Measurements from ENCODE around the gene HSF2. TPM values are rescaled to one million over a fixed set of nuclear protein-coding genes. Genes with fewer than 3 reads are reported as not detected.

Gene HSF2
- total RNA-seq, 1 experiment from 2014 or later, result 19.8 TPM

DNA sequence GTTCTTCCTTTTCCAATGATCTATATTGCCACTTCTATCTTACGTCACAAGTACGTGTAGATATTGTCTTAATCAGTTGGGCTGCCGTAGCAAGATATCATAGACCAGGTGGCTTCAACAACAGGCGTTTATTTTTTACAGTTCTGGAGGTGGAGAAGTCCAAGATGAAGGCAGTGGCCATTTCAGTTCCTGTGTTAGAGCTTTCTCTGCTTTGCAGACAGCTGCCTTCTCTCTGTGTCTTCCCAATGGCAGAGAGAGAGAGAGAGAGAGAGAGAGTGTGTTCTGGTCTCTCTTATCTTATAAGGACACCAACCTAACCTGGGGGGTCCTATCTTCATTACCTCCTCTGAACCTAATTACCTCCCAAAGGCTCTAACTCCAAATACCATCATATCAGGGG, 8.3 kb downstream of the HSF2 start:
- RAD21 ChIA-PET (ENCODE audit: low non-redundant PET in 1 of 2, low total read pairs in 2 of 2, uncharacterized antibody in 2 of 2, unreplicated experiment in 2 of 2), result no interaction called here

More for the DNA sequence above, 8.3 kb downstream of the HSF2 start:
- H3K4me3 ChIP-seq (replicated peaks in 1 of 2; ENCODE audit: low read depth in 1 of 2, low read length in 2 of 2), result no peak overlapping the region
- ChIA-PET POLR2A (no interaction called here), CTCF (no interaction called here)
- BruUV-seq (replicated peaks), result no TSS peak
- no peaks in the 10 kb centered on the region for H3K27me3 ChIP-seq (ENCODE audit: insufficient read depth, low read length)
- 0 out of 2 replicates have a peak, but pooled peaks cover 3% of the 10 kb centered on the region for H4K20me1 ChIP-seq (ENCODE audit: insufficient read depth)
- no peak overlapping the region for H3K9ac ChIP-seq (ENCODE audit: low read length)
- TF ChIP-seq YY1 (IDR thresholded peaks at IDR 0.05; ENCODE audit: extremely low read depth, insufficient replicate concordance, low read depth, low read length), result no peak
- TF ChIP-seq EZH2 (IDR thresholded peaks at IDR 0.05), result no peak
- TF ChIP-seq EGR1 (IDR thresholded peaks at IDR 0.05; ENCODE audit: low read depth), result no peak
- TF ChIP-seq, protein P1, sequence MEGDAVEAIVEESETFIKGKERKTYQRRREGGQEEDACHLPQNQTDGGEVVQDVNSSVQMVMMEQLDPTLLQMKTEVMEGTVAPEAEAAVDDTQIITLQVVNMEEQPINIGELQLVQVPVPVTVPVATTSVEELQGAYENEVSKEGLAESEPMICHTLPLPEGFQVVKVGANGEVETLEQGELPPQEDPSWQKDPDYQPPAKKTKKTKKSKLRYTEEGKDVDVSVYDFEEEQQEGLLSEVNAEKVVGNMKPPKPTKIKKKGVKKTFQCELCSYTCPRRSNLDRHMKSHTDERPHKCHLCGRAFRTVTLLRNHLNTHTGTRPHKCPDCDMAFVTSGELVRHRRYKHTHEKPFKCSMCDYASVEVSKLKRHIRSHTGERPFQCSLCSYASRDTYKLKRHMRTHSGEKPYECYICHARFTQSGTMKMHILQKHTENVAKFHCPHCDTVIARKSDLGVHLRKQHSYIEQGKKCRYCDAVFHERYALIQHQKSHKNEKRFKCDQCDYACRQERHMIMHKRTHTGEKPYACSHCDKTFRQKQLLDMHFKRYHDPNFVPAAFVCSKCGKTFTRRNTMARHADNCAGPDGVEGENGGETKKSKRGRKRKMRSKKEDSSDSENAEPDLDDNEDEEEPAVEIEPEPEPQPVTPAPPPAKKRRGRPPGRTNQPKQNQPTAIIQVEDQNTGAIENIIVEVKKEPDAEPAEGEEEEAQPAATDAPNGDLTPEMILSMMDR (IDR thresholded peaks at IDR 0.05 in 2 of 3, conservative IDR thresholded peaks at IDR 0.05 in 1 of 3; ENCODE audit: borderline replicate concordance in 1 of 3, insufficient read depth in 1 of 3, low read depth in 2 of 3, low read length in 2 of 3), result no peak
- TF ChIP-seq SP1 (IDR thresholded peaks at IDR 0.05; ENCODE audit: low read depth), result no peak
- TF ChIP-seq, protein P2, sequence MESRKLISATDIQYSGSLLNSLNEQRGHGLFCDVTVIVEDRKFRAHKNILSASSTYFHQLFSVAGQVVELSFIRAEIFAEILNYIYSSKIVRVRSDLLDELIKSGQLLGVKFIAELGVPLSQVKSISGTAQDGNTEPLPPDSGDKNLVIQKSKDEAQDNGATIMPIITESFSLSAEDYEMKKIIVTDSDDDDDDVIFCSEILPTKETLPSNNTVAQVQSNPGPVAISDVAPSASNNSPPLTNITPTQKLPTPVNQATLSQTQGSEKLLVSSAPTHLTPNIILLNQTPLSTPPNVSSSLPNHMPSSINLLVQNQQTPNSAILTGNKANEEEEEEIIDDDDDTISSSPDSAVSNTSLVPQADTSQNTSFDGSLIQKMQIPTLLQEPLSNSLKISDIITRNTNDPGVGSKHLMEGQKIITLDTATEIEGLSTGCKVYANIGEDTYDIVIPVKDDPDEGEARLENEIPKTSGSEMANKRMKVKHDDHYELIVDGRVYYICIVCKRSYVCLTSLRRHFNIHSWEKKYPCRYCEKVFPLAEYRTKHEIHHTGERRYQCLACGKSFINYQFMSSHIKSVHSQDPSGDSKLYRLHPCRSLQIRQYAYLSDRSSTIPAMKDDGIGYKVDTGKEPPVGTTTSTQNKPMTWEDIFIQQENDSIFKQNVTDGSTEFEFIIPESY (IDR thresholded peaks at IDR 0.05; ENCODE audit: extremely low read depth, insufficient replicate concordance, low read length), result no peak
- no peak for TF ChIP-seq POLR2AphosphoS5 (IDR thresholded peaks at IDR 0.05; ENCODE audit: low read depth, low read length)
- no peak for TF ChIP-seq RAD21 (IDR thresholded peaks at IDR 0.05; ENCODE audit: low read depth)
- no peak for TF ChIP-seq CEBPB (IDR thresholded peaks at IDR 0.05; ENCODE audit: low read depth)
- TF ChIP-seq, protein P3, sequence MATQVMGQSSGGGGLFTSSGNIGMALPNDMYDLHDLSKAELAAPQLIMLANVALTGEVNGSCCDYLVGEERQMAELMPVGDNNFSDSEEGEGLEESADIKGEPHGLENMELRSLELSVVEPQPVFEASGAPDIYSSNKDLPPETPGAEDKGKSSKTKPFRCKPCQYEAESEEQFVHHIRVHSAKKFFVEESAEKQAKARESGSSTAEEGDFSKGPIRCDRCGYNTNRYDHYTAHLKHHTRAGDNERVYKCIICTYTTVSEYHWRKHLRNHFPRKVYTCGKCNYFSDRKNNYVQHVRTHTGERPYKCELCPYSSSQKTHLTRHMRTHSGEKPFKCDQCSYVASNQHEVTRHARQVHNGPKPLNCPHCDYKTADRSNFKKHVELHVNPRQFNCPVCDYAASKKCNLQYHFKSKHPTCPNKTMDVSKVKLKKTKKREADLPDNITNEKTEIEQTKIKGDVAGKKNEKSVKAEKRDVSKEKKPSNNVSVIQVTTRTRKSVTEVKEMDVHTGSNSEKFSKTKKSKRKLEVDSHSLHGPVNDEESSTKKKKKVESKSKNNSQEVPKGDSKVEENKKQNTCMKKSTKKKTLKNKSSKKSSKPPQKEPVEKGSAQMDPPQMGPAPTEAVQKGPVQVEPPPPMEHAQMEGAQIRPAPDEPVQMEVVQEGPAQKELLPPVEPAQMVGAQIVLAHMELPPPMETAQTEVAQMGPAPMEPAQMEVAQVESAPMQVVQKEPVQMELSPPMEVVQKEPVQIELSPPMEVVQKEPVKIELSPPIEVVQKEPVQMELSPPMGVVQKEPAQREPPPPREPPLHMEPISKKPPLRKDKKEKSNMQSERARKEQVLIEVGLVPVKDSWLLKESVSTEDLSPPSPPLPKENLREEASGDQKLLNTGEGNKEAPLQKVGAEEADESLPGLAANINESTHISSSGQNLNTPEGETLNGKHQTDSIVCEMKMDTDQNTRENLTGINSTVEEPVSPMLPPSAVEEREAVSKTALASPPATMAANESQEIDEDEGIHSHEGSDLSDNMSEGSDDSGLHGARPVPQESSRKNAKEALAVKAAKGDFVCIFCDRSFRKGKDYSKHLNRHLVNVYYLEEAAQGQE (IDR thresholded peaks at IDR 0.05; ENCODE audit: low read depth), result no peak
- TF ChIP-seq ELF1 (IDR thresholded peaks at IDR 0.05; ENCODE audit: borderline replicate concordance, low read depth), result no peak
- H3K4me2 ChIP-seq (ENCODE audit: low read length), result no peak overlapping the region
- no peak overlapping the region for H3K27ac ChIP-seq (ENCODE audit: low read depth, low read length)
- peaks cover 99% of the 10 kb centered on the region for H3K79me2 ChIP-seq (ENCODE audit: insufficient read depth, low read length)
- no peaks in the 10 kb centered on the region for H3K9me2 ChIP-seq (ENCODE audit: insufficient read depth)
- intact Hi-C loops (cut with micrococcal nuclease), result no loop called here
- peaks cover 2 to 3% of the 10 kb centered on the region in 2 experiments; a peak in 2 of 4 replicates for H3K36me3 ChIP-seq (ENCODE audit: control insufficient read depth in 1 of 2, insufficient read depth in 2 of 2, low read length in 2 of 2)
- no peaks in the 10 kb centered on the region for H3K4me1 ChIP-seq (ENCODE audit: control insufficient read depth in 1 of 2, insufficient read depth in 2 of 2, low read length in 2 of 2)
- no peak overlapping the region for H2AFZ ChIP-seq (ENCODE audit: low read depth, low read length, poor library complexity, severe bottlenecking)
- H3K9me3 ChIP-seq (ENCODE audit: control insufficient read depth in 1 of 2, insufficient read depth in 1 of 2, low read depth in 1 of 2, low read length in 2 of 2), result no peaks in the 10 kb centered on the region
- DNase-seq (ENCODE audit: low read depth, low spot score), result no peak
- ATAC-seq, result no peak

All from HCT116 (cell line).